ES-I3 (cell line): Measurements from ENCODE around the gene ARSK.
A peak's percentile ranks its signal among the peaks of the same experiment; 100 is the strongest.

Experiments
- H3K36me3 ChIP-seq: 2 replicates; pipeline ENCODE4 v1.6.1; 2013; ENCODE audit warnings: mild to moderate bottlenecking, low read length, control low read depth, moderate library complexity; ENCODE audit not compliant: insufficient read depth
- H3K4me1 ChIP-seq: 2 replicates; pipeline ENCODE4 v1.6.1; 2013; ENCODE audit warnings: mild to moderate bottlenecking, control low read depth, low read length; ENCODE audit not compliant: insufficient read depth
- H3K9ac ChIP-seq: 2 replicates; pipeline ENCODE4 v1.6.1; 2013; ENCODE audit warnings: low read depth, mild to moderate bottlenecking, low read length, moderate library complexity
- H3K9me3 ChIP-seq: 2 replicates; pipeline ENCODE4 v1.6.1; 2013; ENCODE audit warnings: mild to moderate bottlenecking, low read length, moderate library complexity; ENCODE audit not compliant: control insufficient read depth, insufficient read depth

ARSK gene

DNA sequence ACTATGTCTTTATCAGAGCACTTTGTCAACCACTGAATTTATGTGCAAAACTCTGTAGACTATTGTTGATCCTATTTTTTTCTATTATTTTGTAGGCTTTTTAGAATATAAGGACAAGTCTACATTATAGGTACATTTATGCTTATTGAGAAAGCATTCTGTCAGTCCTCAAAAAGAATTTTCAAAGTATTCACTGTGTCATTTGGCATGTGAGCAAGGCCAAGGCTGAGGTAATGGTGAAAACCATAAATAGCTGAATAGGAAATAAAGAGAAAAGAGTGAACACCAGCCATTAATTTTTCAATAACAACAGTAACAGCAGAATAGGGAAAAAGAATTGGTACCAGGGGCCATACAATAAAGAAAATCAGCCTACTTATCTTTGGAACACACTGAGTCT is 21.1 kb upstream of the ARSK start:
- no peaks in the 10 kb centered on the region for H3K9me3 ChIP-seq
- H3K4me1 ChIP-seq: peaks cover 20% of the 10 kb centered on the region
- no peaks in the 10 kb centered on the region for H3K36me3 ChIP-seq
- no peak overlapping the region for H3K9ac ChIP-seq

DNA sequence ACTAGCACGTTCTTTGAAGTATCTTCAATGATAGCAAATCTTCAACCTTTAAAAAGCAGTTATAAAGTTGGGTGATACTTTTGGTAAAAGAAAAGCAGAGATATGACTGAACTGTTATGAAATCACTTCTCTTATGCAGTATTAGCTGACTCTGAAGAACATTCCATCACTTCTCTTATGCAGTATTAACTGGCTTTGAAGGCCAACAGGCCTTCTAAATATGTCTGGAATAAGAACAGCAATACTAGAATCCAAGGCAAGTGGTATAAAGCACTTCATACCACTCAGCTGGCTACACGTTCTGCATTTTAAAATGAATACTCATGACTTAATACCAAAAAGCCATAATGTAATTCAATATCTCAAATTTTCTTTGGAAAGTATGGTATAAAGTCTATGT is 17.4 kb upstream of the ARSK start:
- Histone ChIP-seq H3K9me3 (no peaks in the 10 kb centered on the region), H3K4me1 (peaks cover 8% of the 10 kb centered on the region), H3K36me3 (no peaks in the 10 kb centered on the region; the same call in 1 of the 2 replicates), H3K9ac (no peak overlapping the region)

DNA sequence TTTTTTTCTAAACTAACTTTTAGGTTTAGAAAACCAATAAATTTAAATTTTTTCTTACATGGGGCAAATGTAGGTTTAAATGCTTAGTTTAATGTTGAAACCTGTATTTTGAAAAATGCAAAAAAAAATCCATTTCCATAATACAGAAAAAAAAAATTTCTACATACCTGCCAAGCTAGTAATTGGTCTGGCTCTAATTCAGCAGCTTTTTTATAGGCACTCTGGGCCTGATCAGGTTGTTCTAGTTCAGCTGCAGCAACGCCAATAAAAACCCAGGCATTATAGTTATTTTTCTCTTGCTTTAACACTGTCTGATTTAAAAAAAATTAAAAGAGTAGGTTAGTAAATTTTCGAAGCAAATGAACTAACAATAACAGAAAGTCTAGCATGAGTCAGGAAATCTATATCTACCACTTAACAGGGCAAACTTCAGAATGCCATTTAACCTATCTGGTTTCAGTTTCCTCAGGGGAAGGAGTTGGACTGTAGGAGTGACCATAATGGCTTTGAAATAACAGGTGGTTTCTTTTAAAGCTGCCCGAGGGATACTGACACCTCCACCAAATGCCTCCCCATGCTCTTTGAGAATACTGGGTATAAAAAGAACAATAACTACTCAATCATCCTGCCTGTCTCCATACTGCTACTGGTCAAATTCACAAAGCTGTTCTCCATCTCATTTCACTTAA is 11.7 kb upstream of the ARSK start:
- H3K9me3 ChIP-seq: no peaks in the 10 kb centered on the region
- H3K36me3 ChIP-seq: peaks cover 4% of the 10 kb centered on the region
- no peaks in the 10 kb centered on the region for H3K4me1 ChIP-seq
- no peak overlapping the region for H3K9ac ChIP-seq

DNA sequence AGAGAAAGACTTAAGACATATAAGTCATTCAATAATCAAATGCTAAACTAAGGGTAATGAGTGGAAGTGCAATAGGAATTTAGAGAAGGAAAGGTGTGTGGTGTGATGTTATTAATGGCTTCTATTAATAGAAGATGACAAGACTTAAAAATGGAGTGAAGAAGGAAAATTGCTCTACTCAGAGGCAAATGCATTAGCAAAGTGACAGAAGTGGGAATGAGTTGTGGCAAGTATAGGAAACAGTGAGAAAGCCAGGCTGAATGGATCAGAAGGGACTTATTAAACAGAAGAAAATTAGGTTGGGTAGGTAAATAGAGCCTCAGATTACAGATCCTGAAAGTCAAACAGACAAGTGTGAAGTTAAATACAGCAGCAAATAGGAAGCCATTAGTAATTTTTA is 5.9 kb upstream of the ARSK start:
- Histone ChIP-seq H3K36me3 (peaks cover 4% of the 10 kb centered on the region), H3K4me1 (no peaks in the 10 kb centered on the region), H3K9me3 (no peaks in the 10 kb centered on the region), H3K9ac (no peak overlapping the region)

DNA sequence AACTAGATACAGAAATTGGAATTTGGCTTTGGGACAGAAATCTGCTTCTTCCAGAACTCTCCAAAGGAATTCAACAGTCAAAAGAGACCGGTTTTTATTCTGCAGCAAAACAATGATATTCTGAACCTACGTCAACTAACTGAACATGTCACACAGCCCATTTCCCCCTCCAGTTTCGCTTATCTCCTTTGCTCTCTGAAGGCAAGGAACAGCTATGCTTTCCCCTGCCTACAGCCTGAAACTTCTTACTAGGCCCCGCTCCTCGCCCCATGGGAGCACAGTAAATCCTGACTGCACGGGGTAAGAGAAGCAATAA is 612 bp upstream of the ARSK start:
- peak overlapping the region; percentile 91 for H3K9ac ChIP-seq

DNA sequence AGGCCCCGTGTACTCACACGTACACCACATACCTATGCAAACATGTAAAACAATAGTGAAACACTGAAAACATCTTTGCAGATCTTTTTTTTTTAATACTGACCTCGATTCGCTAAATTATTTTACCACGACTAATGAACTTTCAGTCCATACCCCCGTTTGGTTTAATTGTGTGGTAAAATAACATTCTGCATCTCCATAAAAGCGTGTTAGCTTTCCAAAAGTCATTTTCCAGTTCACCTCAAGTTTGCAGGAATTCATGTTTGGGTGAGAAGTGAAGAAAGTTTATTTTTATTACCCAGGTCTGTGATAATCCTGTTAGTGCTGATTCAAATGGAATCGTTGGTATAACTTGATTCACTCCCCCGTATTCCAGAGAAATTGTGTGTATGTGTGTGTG is 652 bp downstream of the ARSK start:
- H3K4me1 ChIP-seq: no peaks in the 10 kb centered on the region
- H3K36me3 ChIP-seq: no peaks in the 10 kb centered on the region
- no peaks in the 10 kb centered on the region for H3K9me3 ChIP-seq
- peak overlapping the region; percentile 91 for H3K9ac ChIP-seq

More for the DNA sequence above, 612 bp upstream of the ARSK start:
- Histone ChIP-seq H3K36me3 (no peaks in the 10 kb centered on the region), H3K9me3 (no peaks in the 10 kb centered on the region), H3K4me1 (no peaks in the 10 kb centered on the region)

DNA sequence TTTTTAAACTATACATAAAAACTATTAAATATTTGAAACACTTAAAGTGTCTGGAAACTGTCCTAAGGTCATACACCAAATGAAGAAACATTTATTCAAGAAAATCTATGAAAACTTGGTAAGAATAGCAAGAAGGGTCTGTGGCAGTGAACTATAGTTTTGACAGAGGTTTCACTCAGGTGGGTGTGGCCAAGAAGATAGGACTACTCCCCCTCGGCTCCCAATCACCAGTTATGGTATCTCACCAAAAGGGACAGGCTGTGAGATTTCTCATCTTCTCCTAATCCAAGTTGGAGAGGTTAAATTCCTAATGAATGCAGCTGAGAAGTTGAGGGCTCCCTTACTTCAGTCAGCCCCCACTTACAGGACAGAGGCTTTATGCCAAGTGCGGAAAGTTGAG is 2.9 kb downstream of the ARSK start:
- Histone ChIP-seq H3K36me3 (no peaks in the 10 kb centered on the region), H3K4me1 (no peaks in the 10 kb centered on the region), H3K9ac (no peak overlapping the region), H3K9me3 (no peaks in the 10 kb centered on the region)

DNA sequence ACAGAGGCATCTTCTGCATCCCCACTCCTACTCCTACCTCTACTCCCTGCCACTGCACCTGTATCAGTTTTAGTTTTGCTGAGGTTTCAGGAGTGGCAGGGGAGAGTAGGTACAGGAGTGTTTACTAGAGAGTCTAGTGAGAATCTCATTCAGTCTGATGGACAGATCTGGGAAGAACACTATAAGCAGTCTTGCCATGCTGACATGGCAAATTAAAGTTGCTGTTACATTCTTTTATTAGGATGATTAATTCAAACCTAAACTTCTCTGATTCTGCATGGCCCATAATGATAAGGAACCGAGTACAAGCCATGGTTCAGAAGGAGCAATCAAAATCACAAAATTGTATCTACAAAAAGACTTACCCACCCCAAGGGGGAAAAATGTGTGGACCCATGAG is 7.4 kb downstream of the ARSK start:
- no peaks in the 10 kb centered on the region for H3K4me1 ChIP-seq
- H3K9ac ChIP-seq: no peak overlapping the region
- no peaks in the 10 kb centered on the region for H3K36me3 ChIP-seq
- H3K9me3 ChIP-seq: no peaks in the 10 kb centered on the region

DNA sequence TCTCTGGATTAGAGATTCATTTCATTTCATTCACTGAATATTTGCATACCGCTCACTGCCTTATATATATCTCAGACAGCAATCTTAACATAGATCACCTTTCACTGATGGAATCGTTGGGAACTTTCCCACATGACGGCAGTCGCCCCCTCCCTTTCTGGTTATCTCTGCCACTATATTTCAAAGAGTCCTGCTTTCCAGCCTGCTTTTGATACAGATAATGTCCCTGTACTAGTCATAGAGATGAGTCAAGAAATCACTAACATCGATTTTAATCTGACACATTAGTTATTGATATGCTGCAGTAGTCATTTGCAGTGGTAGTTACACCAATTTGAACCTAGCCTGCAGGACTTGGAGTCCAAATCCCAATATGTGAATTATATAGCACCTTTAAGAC is 8.5 kb downstream of the ARSK start:
- Histone ChIP-seq H3K4me1 (no peaks in the 10 kb centered on the region), H3K36me3 (no peaks in the 10 kb centered on the region), H3K9ac (no peak overlapping the region), H3K9me3 (no peaks in the 10 kb centered on the region)

DNA sequence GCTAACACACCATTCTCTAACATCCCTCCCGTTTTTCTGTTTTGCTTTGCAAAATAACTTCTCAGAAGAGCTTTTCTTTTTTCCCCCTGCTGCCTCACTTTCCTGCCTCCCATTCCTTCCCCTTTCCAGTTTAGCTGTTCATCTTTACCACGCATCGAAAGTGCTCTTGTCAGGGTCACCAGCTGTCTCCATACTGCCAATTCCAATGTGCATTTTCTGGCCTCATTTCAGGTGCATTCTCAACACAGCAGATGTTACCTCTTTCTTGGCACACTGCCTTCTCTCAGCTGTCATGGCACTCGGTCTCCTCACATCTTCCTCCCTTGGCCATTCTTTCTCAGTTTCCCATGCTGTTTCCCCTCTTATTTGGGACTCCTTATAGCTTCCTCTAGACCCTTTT is 9.5 kb downstream of the ARSK start:
- no peaks in the 10 kb centered on the region for H3K9me3 ChIP-seq
- H3K9ac ChIP-seq: no peak overlapping the region
- no peaks in the 10 kb centered on the region for H3K4me1 ChIP-seq
- no peaks in the 10 kb centered on the region for H3K36me3 ChIP-seq

DNA sequence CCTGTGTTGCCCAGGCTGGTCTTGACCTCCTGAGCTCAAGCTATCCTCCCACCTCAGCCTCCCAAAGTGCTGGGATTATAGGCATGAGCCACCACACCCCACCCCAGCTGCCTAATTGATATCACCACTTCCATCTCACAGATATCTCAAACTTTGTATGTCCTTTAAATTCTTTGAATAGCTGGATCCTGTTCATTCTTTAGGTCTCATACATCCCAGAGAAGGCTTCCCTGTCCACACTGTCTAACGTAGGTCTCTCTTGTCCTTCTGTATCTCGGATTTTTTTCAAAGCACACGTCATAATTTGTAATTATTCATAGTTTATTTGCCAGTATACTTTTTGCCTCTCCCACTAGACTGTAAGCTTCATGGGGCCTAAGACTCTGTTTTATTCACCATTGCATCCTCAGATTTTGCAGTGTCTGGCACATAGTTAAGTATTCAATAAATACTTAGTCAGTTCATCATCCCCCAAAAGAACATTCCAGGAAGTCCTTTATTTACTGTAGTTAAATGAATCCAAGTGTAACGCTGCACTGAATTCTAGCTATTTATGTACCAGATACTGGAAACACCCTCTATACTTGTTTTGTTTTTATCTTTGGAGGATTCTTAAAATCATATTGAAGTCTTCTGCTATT is 10.5 kb downstream of the ARSK start:
- H3K9ac ChIP-seq: no peak overlapping the region
- no peaks in the 10 kb centered on the region for H3K4me1 ChIP-seq
- no peaks in the 10 kb centered on the region for H3K36me3 ChIP-seq
- no peaks in the 10 kb centered on the region for H3K9me3 ChIP-seq

DNA sequence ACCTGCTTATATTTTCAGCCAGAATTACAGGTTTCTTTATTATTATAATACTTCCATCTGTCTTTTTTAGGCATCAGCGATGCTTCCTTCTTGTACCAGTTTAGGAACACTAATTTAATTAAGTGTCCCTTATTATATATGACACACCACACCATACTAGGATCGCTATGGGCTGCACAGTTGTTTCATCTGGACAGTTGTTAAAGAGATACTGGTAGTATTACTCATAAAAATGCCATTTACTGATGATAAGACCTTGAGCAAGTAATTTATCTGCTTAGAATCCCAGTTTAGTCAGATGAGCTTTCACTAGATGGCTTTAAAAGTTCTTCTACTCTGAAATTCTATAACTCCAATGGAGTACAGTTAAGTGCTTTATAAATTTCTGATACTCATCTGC is 17.1 kb downstream of the ARSK start:
- H3K9ac ChIP-seq: no peak overlapping the region
- H3K4me1 ChIP-seq: no peaks in the 10 kb centered on the region
- no peaks in the 10 kb centered on the region for H3K36me3 ChIP-seq
- no peaks in the 10 kb centered on the region for H3K9me3 ChIP-seq

DNA sequence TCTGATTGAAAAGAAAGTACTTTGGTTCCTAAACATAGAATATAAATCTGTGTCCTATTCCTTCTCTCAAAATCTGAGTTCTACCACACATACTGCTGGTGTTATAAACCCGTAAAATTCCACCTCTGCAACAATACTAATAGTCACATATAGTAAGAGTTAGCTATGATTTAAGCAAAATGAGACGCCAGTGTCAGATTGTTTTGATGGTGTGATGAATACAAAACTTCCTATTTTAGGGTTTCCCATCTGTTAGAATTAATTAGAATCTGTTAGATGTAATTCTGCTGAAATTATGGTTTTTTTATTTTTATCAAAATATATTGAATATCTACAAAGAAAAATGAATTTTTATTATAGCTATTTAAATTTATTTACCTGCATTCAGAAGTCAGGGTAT is 26.7 kb downstream of the ARSK start:
- Histone ChIP-seq H3K4me1 (no peaks in the 10 kb centered on the region), H3K36me3 (no peaks in the 10 kb centered on the region), H3K9me3 (no peaks in the 10 kb centered on the region), H3K9ac (no peak overlapping the region)

DNA sequence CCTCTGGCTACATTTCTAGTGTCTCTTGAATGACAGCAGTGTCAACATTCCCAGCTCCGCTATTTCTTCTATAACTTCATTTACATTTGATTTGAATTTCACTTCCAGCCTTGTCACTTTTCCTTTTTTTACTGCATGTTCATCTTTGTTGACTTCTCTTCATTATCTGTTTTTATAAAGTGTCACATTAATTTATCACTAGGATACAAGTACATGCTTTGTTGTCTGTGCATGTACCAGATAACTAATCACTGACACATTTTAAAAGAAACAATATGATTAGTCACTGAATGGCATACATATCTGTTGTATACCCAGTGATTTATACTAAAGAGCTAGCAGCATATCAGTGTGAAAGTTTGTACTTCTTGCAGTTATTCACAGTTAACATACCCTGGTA is 29.1 kb downstream of the ARSK start:
- Histone ChIP-seq H3K9ac (no peak overlapping the region), H3K4me1 (no peaks in the 10 kb centered on the region), H3K36me3 (no peaks in the 10 kb centered on the region), H3K9me3 (no peaks in the 10 kb centered on the region)

DNA sequence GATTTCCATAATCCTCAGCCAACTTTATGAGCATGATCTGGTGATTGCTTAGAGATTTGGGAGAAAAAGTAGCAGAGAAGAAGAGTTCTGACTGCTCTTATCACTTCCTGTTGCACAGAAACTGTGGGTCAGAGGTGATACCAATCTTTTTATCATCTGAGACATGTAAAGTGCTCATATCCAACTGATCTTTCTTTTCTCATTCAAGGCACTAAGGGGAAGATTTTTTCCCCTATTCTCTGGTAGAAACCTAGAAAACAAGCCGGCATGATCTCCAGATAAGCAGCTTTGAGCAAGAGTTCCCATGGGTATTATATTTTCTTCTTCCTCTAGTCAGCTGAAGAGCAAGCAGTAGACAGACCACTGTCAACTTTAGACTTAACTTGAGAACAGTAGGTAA is 36.0 kb downstream of the ARSK start:
- Histone ChIP-seq H3K9ac (no peak overlapping the region), H3K36me3 (no peaks in the 10 kb centered on the region; the same call in 1 of the 2 replicates), H3K9me3 (no peaks in the 10 kb centered on the region), H3K4me1 (peaks cover 6% of the 10 kb centered on the region; the same call in 1 of the 2 replicates)
